ENCODE measurements around the gene SELP.

GRCh38 chr1:169644297-169644696 is 14.4 kb upstream of the SELP start:
- TF ChIP-seq CTCF (IDR thresholded peaks at IDR 0.05) (no peak), POLR2A (IDR thresholded peaks at IDR 0.05) (no peak), EP300 (IDR thresholded peaks at IDR 0.05) (no peak)
